WTC11 (cell line): ENCODE data around the gene RUNX2. TPM values are rescaled to one million over a fixed set of nuclear protein-coding genes. Genes with fewer than 3 reads are reported as not detected.

Experiments used
- ATAC-seq: fragments of 200-7000 bp; cut with Tn5 transposase; 2 replicates; pipeline ENCODE4 v1.10.0; 2021; ENCODE audit warnings: mild to moderate bottlenecking, moderate library complexity
- CTCF ChIA-PET: fragments of 300-600 bp; sonication (Branson Sonifier 250); formaldehyde crosslinking; loops from one replicate; lab custom pipeline; 2021; ENCODE audit warnings: antibody characterized with exemption; lab: Charles Lee
- POLR2A ChIA-PET: fragments of 350-600 bp; sonication (Branson Sonifier 250); formaldehyde crosslinking; loops from one replicate; lab custom pipeline; 2021; ENCODE audit warnings: antibody characterized with exemption; lab: Charles Lee
- DNase-seq: peaks from one replicate; pipeline ENCODE4 v3.0.0; 2021; ENCODE audit warnings: low spot score
- H3K27ac Mint-ChIP-seq: 2 replicates; pipeline ENCODE4 v1.8.0; 2021; ENCODE audit warnings: mixed read lengths
- H3K27me3 Mint-ChIP-seq: 2 replicates; pipeline ENCODE4 v1.8.0; 2021; ENCODE audit warnings: low read depth, mild to moderate bottlenecking, moderate library complexity, mixed read lengths
- H3K36me3 Mint-ChIP-seq: 2 replicates; pipeline ENCODE4 v1.8.0; 2021; ENCODE audit warnings: mixed read lengths
- H3K4me1 Mint-ChIP-seq: 2 replicates; pipeline ENCODE4 v1.8.0; 2022; ENCODE audit warnings: mixed read lengths
- H3K4me3 Mint-ChIP-seq: 2 replicates; pipeline ENCODE4 v1.8.0; 2021; ENCODE audit warnings: mild to moderate bottlenecking, moderate library complexity, mixed read lengths
- H3K9me3 Mint-ChIP-seq: 2 replicates; pipeline ENCODE4 v1.8.0; 2021; ENCODE audit warnings: mixed read lengths
- ATF2 ChIP-seq: sonication (generic); formaldehyde crosslinking; IDR thresholded peaks from 2 replicates; pipeline ENCODE4 v1.8.1; 2022; ENCODE audit warnings: low read depth, missing genetic modification reagents, borderline replicate concordance
- ELF4 ChIP-seq: sonication (generic); formaldehyde crosslinking; IDR thresholded peaks from 2 replicates; pipeline ENCODE4 v1.8.1; 2022; ENCODE audit warnings: low read depth, mild to moderate bottlenecking, moderate library complexity, missing genetic modification reagents
- EMX1 ChIP-seq: fragments of 250-450 bp; sonication (Bioruptor Pico); IDR thresholded peaks from 2 replicates; pipeline ENCODE4 v1.8.0; 2021; ENCODE audit warnings: mild to moderate bottlenecking
- ESRRA ChIP-seq: sonication (generic); formaldehyde crosslinking; IDR thresholded peaks from 2 replicates; pipeline ENCODE4 v1.8.1; 2022; ENCODE audit warnings: mild to moderate bottlenecking, missing genetic modification reagents, borderline replicate concordance
- ETV6 ChIP-seq: sonication (generic); formaldehyde crosslinking; IDR thresholded peaks from 2 replicates; pipeline ENCODE4 v1.8.1; 2022; ENCODE audit warnings: mild to moderate bottlenecking, missing genetic modification reagents
- FOXP1 ChIP-seq: sonication (generic); formaldehyde crosslinking; IDR thresholded peaks from 2 replicates; pipeline ENCODE4 v1.8.0; 2022; ENCODE audit warnings: missing genetic modification reagents, mild to moderate bottlenecking, moderate library complexity, borderline replicate concordance
- HMGA2 ChIP-seq: fragments of 250-450 bp; sonication (Bioruptor Pico); IDR thresholded peaks from 2 replicates; pipeline ENCODE4 v1.4.0; 2021; ENCODE audit warnings: mild to moderate bottlenecking, moderate library complexity
- MAX ChIP-seq: sonication (generic); formaldehyde crosslinking; IDR thresholded peaks from 2 replicates; pipeline ENCODE4 v1.8.0; 2022; ENCODE audit warnings: mild to moderate bottlenecking, missing genetic modification reagents
- PRDM15 ChIP-seq: sonication (generic); formaldehyde crosslinking; IDR thresholded peaks from 2 replicates; pipeline ENCODE4 v1.8.0; 2022; ENCODE audit warnings: missing genetic modification reagents
- RELA ChIP-seq: sonication (generic); formaldehyde crosslinking; IDR thresholded peaks from 2 replicates; pipeline ENCODE4 v1.8.1; 2022; ENCODE audit warnings: missing genetic modification reagents, mild to moderate bottlenecking, borderline replicate concordance
- SP1 ChIP-seq: sonication (generic); formaldehyde crosslinking; conservative IDR thresholded peaks from 2 replicates; pipeline ENCODE4 v1.8.1; 2022; ENCODE audit warnings: missing genetic modification reagents
- ZBTB21 ChIP-seq: sonication (generic); formaldehyde crosslinking; IDR thresholded peaks from 2 replicates; pipeline ENCODE4 v1.8.1; 2023; ENCODE audit warnings: mild to moderate bottlenecking, missing genetic modification reagents, borderline replicate concordance
- ZBTB43 ChIP-seq: sonication (generic); formaldehyde crosslinking; IDR thresholded peaks from 2 replicates; pipeline ENCODE4 v1.8.1; 2023; ENCODE audit warnings: mild to moderate bottlenecking, missing genetic modification reagents
- ZNF232 ChIP-seq: sonication (generic); formaldehyde crosslinking; IDR thresholded peaks from 2 replicates; pipeline ENCODE4 v1.8.0; 2022; ENCODE audit warnings: mild to moderate bottlenecking, missing genetic modification reagents
- ZNF396 ChIP-seq: fragments of 250-450 bp; sonication (Bioruptor Pico); IDR thresholded peaks from 2 replicates; pipeline ENCODE4 v1.8.0; 2021; ENCODE audit warnings: mild to moderate bottlenecking, moderate library complexity, borderline replicate concordance
- total RNA-seq: library from RNA; stranded (reverse); gene quantifications from 3 replicates; pipeline ENCODE4 v1.2.3, GENCODE V29; 2021
- TF ChIP-seq, protein P1 (sequence below): sonication (generic); formaldehyde crosslinking; IDR thresholded peaks from 2 replicates; pipeline ENCODE4 v1.8.0; 2023; ENCODE audit warnings: mild to moderate bottlenecking, missing genetic modification reagents
- TF ChIP-seq, protein P2 (sequence below): fragments of 250-450 bp; sonication (Bioruptor Pico); IDR thresholded peaks from 2 replicates; pipeline ENCODE4 v2.1.2; 2022; ENCODE audit warnings: mild to moderate bottlenecking, moderate library complexity
- TF ChIP-seq, protein P3 (sequence below): fragments of 250-450 bp; sonication (Bioruptor Pico); IDR thresholded peaks from 2 replicates; pipeline ENCODE4 v1.9.0; 2021; ENCODE audit warnings: mild to moderate bottlenecking, borderline replicate concordance

RUNX2 gene
- total RNA-seq, 1 experiment from 2014 or later, result 0.28 TPM

GRCh38 chr6:45664707-45665106 is 336.6 kb downstream of the RUNX2 start (continued):
- TF ChIP-seq, protein P1, sequence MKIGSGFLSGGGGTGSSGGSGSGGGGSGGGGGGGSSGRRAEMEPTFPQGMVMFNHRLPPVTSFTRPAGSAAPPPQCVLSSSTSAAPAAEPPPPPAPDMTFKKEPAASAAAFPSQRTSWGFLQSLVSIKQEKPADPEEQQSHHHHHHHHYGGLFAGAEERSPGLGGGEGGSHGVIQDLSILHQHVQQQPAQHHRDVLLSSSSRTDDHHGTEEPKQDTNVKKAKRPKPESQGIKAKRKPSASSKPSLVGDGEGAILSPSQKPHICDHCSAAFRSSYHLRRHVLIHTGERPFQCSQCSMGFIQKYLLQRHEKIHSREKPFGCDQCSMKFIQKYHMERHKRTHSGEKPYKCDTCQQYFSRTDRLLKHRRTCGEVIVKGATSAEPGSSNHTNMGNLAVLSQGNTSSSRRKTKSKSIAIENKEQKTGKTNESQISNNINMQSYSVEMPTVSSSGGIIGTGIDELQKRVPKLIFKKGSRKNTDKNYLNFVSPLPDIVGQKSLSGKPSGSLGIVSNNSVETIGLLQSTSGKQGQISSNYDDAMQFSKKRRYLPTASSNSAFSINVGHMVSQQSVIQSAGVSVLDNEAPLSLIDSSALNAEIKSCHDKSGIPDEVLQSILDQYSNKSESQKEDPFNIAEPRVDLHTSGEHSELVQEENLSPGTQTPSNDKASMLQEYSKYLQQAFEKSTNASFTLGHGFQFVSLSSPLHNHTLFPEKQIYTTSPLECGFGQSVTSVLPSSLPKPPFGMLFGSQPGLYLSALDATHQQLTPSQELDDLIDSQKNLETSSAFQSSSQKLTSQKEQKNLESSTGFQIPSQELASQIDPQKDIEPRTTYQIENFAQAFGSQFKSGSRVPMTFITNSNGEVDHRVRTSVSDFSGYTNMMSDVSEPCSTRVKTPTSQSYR (CRISPR knock-in tag), result no peak
- no peak for TF ChIP-seq HMGA2 (CRISPR knock-in tag)
- TF ChIP-seq FOXP1 (CRISPR knock-in tag), result no peak

GRCh38 chr6:45665859-45666258 is 337.7 kb downstream of the RUNX2 start:
- Mint-ChIP-seq H3K36me3 (no peaks in the 10 kb centered on the region), H3K27ac (no peak overlapping the region), H3K4me1 (peaks cover 28% of the 10 kb centered on the region), H3K27me3 (peaks cover 52% of the 10 kb centered on the region), H3K4me3 (no peak overlapping the region), H3K9me3 (no peaks in the 10 kb centered on the region)
- ATAC-seq (no peak), DNase-seq (no peak)
- TF ChIP-seq ZBTB43 (CRISPR knock-in tag) (no peak), ZNF232 (no peak), ELF4 (CRISPR knock-in tag) (no peak)
- TF ChIP-seq, protein P2, sequence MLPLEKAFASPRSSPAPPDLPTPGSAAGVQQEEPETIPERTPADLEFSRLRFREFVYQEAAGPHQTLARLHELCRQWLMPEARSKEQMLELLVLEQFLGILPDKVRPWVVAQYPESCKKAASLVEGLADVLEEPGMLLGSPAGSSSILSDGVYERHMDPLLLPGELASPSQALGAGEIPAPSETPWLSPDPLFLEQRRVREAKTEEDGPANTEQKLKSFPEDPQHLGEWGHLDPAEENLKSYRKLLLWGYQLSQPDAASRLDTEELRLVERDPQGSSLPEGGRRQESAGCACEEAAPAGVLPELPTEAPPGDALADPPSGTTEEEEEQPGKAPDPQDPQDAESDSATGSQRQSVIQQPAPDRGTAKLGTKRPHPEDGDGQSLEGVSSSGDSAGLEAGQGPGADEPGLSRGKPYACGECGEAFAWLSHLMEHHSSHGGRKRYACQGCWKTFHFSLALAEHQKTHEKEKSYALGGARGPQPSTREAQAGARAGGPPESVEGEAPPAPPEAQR (CRISPR knock-in tag), result no peak
- TF ChIP-seq, protein P3, sequence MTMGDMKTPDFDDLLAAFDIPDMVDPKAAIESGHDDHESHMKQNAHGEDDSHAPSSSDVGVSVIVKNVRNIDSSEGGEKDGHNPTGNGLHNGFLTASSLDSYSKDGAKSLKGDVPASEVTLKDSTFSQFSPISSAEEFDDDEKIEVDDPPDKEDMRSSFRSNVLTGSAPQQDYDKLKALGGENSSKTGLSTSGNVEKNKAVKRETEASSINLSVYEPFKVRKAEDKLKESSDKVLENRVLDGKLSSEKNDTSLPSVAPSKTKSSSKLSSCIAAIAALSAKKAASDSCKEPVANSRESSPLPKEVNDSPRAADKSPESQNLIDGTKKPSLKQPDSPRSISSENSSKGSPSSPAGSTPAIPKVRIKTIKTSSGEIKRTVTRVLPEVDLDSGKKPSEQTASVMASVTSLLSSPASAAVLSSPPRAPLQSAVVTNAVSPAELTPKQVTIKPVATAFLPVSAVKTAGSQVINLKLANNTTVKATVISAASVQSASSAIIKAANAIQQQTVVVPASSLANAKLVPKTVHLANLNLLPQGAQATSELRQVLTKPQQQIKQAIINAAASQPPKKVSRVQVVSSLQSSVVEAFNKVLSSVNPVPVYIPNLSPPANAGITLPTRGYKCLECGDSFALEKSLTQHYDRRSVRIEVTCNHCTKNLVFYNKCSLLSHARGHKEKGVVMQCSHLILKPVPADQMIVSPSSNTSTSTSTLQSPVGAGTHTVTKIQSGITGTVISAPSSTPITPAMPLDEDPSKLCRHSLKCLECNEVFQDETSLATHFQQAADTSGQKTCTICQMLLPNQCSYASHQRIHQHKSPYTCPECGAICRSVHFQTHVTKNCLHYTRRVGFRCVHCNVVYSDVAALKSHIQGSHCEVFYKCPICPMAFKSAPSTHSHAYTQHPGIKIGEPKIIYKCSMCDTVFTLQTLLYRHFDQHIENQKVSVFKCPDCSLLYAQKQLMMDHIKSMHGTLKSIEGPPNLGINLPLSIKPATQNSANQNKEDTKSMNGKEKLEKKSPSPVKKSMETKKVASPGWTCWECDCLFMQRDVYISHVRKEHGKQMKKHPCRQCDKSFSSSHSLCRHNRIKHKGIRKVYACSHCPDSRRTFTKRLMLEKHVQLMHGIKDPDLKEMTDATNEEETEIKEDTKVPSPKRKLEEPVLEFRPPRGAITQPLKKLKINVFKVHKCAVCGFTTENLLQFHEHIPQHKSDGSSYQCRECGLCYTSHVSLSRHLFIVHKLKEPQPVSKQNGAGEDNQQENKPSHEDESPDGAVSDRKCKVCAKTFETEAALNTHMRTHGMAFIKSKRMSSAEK (CRISPR knock-in tag), result no peak
- ChIA-PET CTCF (interaction anchor here (0.7 to 2.7 kb wide), 3 partner anchors 49 to 1190 kb away, joined by 3 to 8 read pairs (median 5); no protein-coding TSS in a partner anchor), POLR2A (interaction anchor here (0.5 kb wide), 1 partner anchor 191 kb away, joined by 4 read pairs; no protein-coding TSS in a partner anchor)

DNA sequence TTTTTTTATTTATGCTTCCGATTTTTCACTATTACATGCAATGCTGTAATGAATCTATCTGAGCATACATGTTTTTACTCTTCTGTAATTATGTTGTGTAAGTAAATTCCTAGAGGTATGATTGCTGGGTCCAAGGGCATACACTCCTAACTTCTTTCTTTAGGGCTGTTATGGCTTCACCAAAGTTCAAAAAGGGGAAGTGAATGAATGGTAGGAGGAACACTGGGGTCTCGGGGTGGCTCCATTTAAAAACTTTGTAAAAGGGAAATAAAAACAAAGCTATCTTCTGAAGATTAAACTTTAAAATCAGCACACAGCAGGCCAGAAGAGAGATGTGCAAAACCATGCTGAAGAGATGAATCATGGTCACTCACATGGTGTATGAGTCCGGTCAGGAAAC is 338.7 kb downstream of the RUNX2 start:
- no peak overlapping the region for H3K4me3 Mint-ChIP-seq
- H3K9me3 Mint-ChIP-seq, result no peaks in the 10 kb centered on the region
- CTCF ChIA-PET, result interaction anchor here (0.9 to 2.7 kb wide), 4 partner anchors 48 to 1191 kb away, joined by 3 to 8 read pairs (median 3); no protein-coding TSS in a partner anchor
- POLR2A ChIA-PET, result no interaction called here
- ATAC-seq, result no peak
- no peaks in the 10 kb centered on the region for H3K36me3 Mint-ChIP-seq
- peaks cover 42% of the 10 kb centered on the region for H3K27me3 Mint-ChIP-seq
- H3K27ac Mint-ChIP-seq, result no peak overlapping the region
- peaks cover 28% of the 10 kb centered on the region for H3K4me1 Mint-ChIP-seq
- DNase-seq, result no peak
- TF ChIP-seq ESRRA (CRISPR knock-in tag) (no peak), RELA (CRISPR knock-in tag) (no peak), ETV6 (CRISPR knock-in tag) (no peak), HMGA2 (CRISPR knock-in tag) (no peak), SP1 (no peak), PRDM15 (CRISPR knock-in tag) (no peak), ZNF396 (no peak), ATF2 (CRISPR knock-in tag) (no peak), ZBTB21 (CRISPR knock-in tag) (no peak), EMX1 (CRISPR knock-in tag) (no peak), MAX (CRISPR knock-in tag) (no peak)
